HFF-Myc (cell line): ENCODE results near the gene TTLL12.

ENCODE experiments used
- DNase-seq: peaks from one replicate; pipeline ENCODE4 v3.0.0-alpha.2; 2011; ENCODE audit warnings: low read depth; ENCODE audit errors: extremely low read depth
- H3K4me3 ChIP-seq: replicated peaks from 2 replicates; pipeline ENCODE4 v1.5.1; 2011; ENCODE audit warnings: low read depth, mild to moderate bottlenecking, control low read depth, low read length
- TF ChIP-seq, protein P1 (sequence below): IDR thresholded peaks from 2 replicates; pipeline ENCODE4 v1.5.1; 2012; ENCODE audit warnings: mild to moderate bottlenecking, low read depth, low read length, control low read depth; ENCODE audit errors: missing control alignments

The TTLL12 gene

DNA sequence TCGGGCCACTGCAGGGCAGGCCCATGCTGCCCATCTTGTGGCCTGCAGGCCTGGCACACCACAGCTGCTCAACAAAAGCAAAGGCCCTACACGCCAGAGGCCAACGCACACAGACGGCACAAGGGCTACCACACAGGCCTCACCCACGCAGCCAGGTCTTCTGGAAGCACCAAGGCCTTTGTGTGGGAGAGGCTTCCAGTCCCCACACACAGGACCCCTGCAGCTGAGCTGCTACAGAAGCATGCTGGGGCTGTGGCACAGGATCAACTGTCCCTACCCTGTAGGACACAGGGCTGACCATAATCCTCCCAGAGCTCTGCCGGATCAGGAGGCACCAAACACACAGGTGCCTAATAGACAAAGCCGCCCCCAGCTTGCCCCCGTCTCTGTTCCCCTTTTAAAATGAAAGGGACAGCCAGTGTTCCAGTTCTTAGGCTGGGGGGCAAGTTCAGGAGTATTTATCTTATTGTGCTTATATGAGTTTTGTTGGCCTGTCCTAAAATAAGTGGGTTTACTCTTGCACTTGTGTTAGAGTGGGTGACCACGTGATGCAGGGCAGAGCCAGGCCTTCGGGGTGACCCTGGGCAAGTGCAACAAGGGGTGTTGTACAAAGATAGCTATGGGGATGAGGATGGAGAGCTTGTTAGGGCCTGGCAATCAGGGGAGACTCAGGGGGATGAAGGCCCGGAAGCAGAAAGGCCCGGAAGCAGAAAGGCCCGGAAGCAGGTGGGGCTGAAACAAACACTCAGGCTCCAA, 5.4 kb downstream of the TTLL12 start:
- no peak overlapping the region for H3K4me3 ChIP-seq
- no peak for DNase-seq
- TF ChIP-seq, protein P1, sequence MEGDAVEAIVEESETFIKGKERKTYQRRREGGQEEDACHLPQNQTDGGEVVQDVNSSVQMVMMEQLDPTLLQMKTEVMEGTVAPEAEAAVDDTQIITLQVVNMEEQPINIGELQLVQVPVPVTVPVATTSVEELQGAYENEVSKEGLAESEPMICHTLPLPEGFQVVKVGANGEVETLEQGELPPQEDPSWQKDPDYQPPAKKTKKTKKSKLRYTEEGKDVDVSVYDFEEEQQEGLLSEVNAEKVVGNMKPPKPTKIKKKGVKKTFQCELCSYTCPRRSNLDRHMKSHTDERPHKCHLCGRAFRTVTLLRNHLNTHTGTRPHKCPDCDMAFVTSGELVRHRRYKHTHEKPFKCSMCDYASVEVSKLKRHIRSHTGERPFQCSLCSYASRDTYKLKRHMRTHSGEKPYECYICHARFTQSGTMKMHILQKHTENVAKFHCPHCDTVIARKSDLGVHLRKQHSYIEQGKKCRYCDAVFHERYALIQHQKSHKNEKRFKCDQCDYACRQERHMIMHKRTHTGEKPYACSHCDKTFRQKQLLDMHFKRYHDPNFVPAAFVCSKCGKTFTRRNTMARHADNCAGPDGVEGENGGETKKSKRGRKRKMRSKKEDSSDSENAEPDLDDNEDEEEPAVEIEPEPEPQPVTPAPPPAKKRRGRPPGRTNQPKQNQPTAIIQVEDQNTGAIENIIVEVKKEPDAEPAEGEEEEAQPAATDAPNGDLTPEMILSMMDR = no peak

DNA sequence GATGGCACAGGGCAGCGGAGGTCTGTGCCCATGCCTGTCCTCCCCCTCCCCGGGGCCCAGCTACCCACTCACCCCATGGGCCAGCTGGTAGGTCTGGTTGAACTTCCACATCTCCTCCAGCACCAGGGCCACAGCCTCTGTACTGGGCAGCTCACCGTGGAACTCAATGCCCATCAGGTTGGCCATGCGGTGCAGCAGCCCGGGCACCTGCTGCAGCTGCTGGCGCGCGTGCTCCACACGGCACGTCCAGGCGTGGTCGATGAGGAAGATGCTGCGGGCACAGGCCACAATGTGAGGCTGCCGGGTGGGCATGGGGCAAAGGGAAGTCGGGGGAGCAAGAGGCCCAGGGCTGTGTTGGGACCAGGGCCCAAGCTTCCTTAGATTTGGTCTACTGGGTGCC, 6.3 kb downstream of the TTLL12 start:
- TF ChIP-seq, protein P1 = no peak
- no peak for DNase-seq
- no peak overlapping the region for H3K4me3 ChIP-seq

DNA sequence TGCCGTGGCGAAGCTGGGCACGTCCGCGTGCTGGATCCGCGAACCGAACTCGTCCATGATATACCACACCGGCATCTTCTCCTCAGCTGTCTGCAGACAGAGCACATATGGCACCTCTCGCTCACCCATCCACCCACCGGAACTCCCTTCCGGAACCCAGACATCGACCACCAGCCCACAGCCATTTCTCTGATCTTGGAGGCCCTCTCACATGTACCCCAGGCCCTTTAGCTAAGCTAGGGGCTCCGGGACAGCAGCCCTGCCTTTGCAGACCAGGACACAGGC, 7.1 kb downstream of the TTLL12 start:
- no peak for DNase-seq
- TF ChIP-seq, protein P1 = no peak
- no peak overlapping the region for H3K4me3 ChIP-seq

DNA sequence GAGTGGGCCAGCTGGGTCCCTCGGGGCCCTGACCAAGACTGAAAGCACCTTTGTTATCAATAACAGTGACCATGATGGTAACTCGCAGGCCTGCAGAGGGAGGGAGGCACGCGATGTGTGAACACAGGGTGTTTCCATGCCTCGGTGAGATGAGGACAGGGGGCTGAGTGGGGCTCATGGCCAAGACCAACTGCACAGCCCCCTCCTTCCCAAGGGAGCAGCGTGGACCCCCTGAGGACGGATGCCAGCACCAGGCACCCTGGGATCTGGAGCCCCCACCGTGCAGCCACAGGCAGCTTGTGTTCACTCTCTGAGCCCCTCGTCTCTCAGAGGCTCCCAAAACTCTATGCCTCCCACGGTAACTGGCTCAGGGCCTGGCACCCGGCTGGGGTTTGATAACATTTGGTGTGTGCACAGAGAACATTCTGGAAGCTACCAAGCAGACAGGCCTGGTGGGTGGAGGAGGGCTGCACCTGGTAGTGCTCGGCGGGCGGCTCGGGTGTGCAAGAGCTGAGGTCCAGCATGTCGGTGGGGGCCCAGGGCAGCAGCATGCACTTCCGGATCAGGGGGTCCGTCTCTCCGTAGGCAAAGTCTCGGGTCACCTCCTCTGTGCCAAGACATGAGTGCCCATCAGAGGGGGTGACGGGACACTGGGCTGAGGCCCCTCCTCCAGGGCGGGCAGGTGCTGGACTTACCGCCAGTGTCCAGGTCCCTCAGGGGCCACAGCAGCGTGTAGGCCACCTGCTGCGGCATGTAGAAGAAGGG, 7.6 kb downstream of the TTLL12 start:
- TF ChIP-seq, protein P1 = no peak
- H3K4me3 ChIP-seq = no peak overlapping the region
- DNase-seq = no peak

DNA sequence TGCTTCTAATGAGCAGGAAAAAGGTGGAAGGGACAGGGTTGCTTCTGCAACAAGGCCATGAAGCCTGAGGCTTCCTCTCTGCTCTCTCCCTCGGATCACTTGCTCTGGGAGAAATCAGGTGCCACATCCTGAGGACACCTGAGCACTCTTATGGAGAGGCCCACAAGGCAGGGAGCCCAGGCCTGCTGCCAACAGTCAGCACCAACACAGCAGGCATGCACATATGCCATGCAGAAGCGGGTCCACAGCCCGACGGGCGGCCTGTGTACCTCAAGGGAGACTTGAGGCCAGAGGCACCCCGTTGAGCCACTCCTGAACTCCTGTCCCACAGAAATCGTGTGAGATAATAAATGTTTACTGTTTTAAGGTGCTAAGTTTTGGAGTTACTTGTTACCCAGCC, 9.5 kb downstream of the TTLL12 start:
- TF ChIP-seq, protein P1 = no peak
- H3K4me3 ChIP-seq = no peak overlapping the region
- DNase-seq = no peak

DNA sequence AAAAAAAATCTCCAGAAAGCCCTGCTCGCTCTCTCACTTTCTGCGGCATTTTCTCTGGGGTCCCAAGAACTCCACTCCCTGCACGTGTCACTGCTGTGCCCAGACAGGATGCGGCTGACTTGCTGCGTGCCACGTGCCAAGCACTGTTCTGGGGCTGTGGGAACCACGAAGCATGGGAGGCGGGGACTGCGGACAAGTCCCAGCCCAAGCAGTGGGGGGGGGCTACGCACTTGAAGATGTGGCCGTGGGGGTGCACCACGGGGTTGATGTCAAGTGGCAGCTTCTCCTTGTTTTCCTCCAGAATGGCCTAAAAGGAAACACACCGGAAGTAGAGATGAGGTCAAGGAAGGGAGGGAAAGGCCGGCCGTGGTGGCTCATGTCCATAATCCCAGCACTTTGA, 10.8 kb downstream of the TTLL12 start:
- no peak for DNase-seq
- TF ChIP-seq, protein P1 = no peak
- H3K4me3 ChIP-seq = no peak overlapping the region
